ENCODE data around the gene POLH.
"Not testable (repeated sequence)": the region's sequence is repeated elsewhere in the genome, so short reads cannot be mapped to it uniquely, and the experiment has no call there.

POLH gene

GRCh38 chr6:43575772-43576551, at the start of gene POLH, which contains the start of gene XPO5:
TSS of gene POLH (plus strand) at chr6:43576185. CDS start at chr6:43582320, 6,135 bp downstream.
TSS of gene XPO5 (minus strand) at chr6:43576038. CDS start at chr6:43575864, 174 bp downstream.
- peak; percentile 100 for DNase-seq (ENCODE audit: low spot score)

GRCh38 chr6:43532201-43532600, 43.8 kb upstream of the POLH start:
- DNase-seq (ENCODE audit: low spot score) = no peak

- DNase-seq (ENCODE audit: low spot score) = not testable (repeated sequence)
These were observed 37.0 kb upstream of the POLH start for GRCh38 chr6:43538986-43539385.

GRCh38 chr6:43539409-43539808, 36.6 kb upstream of the POLH start:
- DNase-seq (ENCODE audit: low spot score) = not testable (repeated sequence)

- DNase-seq (ENCODE audit: low spot score) = no peak
These were observed 35.5 kb upstream of the POLH start for GRCh38 chr6:43540507-43540906.

- DNase-seq (ENCODE audit: low spot score) = no peak
These were observed 34.1 kb upstream of the POLH start for GRCh38 chr6:43541774-43542471.

- no peak for DNase-seq (ENCODE audit: low spot score)
These were observed 31.5 kb upstream of the POLH start for GRCh38 chr6:43544461-43544860.

GRCh38 chr6:43547222-43547621, 28.8 kb upstream of the POLH start:
- DNase-seq (ENCODE audit: low spot score) = no peak

GRCh38 chr6:43557620-43558019, 18.4 kb upstream of the POLH start:
- not testable (repeated sequence) for DNase-seq (ENCODE audit: low spot score)

GRCh38 chr6:43559328-43559727, 16.7 kb upstream of the POLH start:
- no peak for DNase-seq (ENCODE audit: low spot score)

GRCh38 chr6:43570876-43571441, 5.0 kb upstream of the POLH start:
- DNase-seq (ENCODE audit: low spot score) = no peak

- DNase-seq (ENCODE audit: low spot score) = no peak
These were observed 4.0 kb upstream of the POLH start for GRCh38 chr6:43572015-43572414.

- DNase-seq (ENCODE audit: low spot score) = peak; percentile 66
These were observed 747 bp upstream of the POLH start for GRCh38 chr6:43575105-43575771.

- DNase-seq (ENCODE audit: low spot score) = no peak
These were observed 2.8 kb downstream of the POLH start for GRCh38 chr6:43578748-43579147.

GRCh38 chr6:43579171-43579570, 3.2 kb downstream of the POLH start:
- no peak for DNase-seq (ENCODE audit: low spot score)

GRCh38 chr6:43582911-43583310, 6.9 kb downstream of the POLH start:
- peak; percentile 14 for DNase-seq (ENCODE audit: low spot score)

- DNase-seq (ENCODE audit: low spot score) = no peak
These were observed 9.0 kb downstream of the POLH start for GRCh38 chr6:43584892-43585570.

GRCh38 chr6:43588194-43588593, 12.2 kb downstream of the POLH start:
- no peak for DNase-seq (ENCODE audit: low spot score)

- DNase-seq (ENCODE audit: low spot score) = not testable (repeated sequence)
These were observed 13.6 kb downstream of the POLH start for GRCh38 chr6:43589564-43589963.

GRCh38 chr6:43593938-43594337, 18.0 kb downstream of the POLH start:
- DNase-seq (ENCODE audit: low spot score) = no peak

GRCh38 chr6:43600595-43600994, 24.6 kb downstream of the POLH start:
- no peak for DNase-seq (ENCODE audit: low spot score)

GRCh38 chr6:43604174-43604573, 28.2 kb downstream of the POLH start:
- no peak for DNase-seq (ENCODE audit: low spot score)

Data from AG20443 (cell line).